Sigmoid colon (tissue), 7 donors: Measurements from ENCODE around the gene WDFY4. TPM values are rescaled to one million over a fixed set of nuclear protein-coding genes. Genes with fewer than 3 reads are reported as not detected.

Source experiments
- DNase-seq: peaks from one replicate; pipeline ENCODE4 v3.0.0-alpha.2; 2019
- H3K27ac ChIP-seq, 4 donors: fragments of 200-600 bp; sonication (generic); one replicate each; pipeline ENCODE4 v1.5.1; 2016 to 2019; ENCODE audit warnings: mild to moderate bottlenecking in 1 of 4
- H3K27me3 ChIP-seq, 3 donors: fragments of 200-600 bp; sonication (generic); one replicate each; pipeline ENCODE4 v1.5.1; 2019; ENCODE audit warnings: mild to moderate bottlenecking in 1 of 3
- H3K36me3 ChIP-seq, 4 donors: fragments of 200-600 bp; sonication (generic); one replicate each; pipeline ENCODE4 v1.5.1; 2016 to 2019
- H3K4me1 ChIP-seq, 4 donors: fragments of 200-600 bp; sonication (generic); one replicate each; pipeline ENCODE4 v1.5.1; 2017 to 2019
- H3K4me3 ChIP-seq, 4 donors: fragments of 200-600 bp; sonication (generic); one replicate each; pipeline ENCODE4 v1.5.1; 2017 to 2019; ENCODE audit warnings: mild to moderate bottlenecking in 2 of 4, moderate library complexity in 1 of 4
- H3K9me3 ChIP-seq, 4 donors: fragments of 200-600 bp in 3 of 4; sonication (generic) in 3 of 4; one replicate each; pipeline versions ENCODE4 v1.5.1 to v1.6.1; 2013 to 2019
- EP300 ChIP-seq, 4 donors: sonication (generic); formaldehyde crosslinking; IDR thresholded peaks; one replicate each; pipeline ENCODE4 v1.6.1; 2017; ENCODE audit warnings: antibody characterized with exemption in 4 of 4
- POLR2A ChIP-seq, 2 donors: fragments of 450-650 bp; IDR thresholded peaks; one replicate each; pipeline ENCODE4 v1.6.1; 2016; ENCODE audit warnings: antibody characterized with exemption in 2 of 2, mild to moderate bottlenecking in 2 of 2, moderate library complexity in 2 of 2
- POLR2AphosphoS5 ChIP-seq, 4 donors: sonication (generic); formaldehyde crosslinking; IDR thresholded peaks; one replicate each; pipeline ENCODE4 v1.6.1; 2017; ENCODE audit warnings: antibody characterized with exemption in 4 of 4
- WGBS, 2 donors: extraction: QIAGEN DNeasy Blood & Tissue Kit; methylation state at CpG; one replicate each; pipeline ENCODE4 v1.1.7; 2013; 5-methylcytosine and 5-hydroxymethylcytosine counted together
- intact Hi-C: fragments of 100-400 bp; cut with DNase I; formaldehyde crosslinking; loops from one replicate; pipeline ENCODE4 v1.15.1; 2023
- polyA plus RNA-seq, 3 donors: library from polyadenylated mRNA; stranded (reverse); fragments of 200-250 nt; gene quantifications; one replicate each; pipeline ENCODE4 v1.2.3, GENCODE V29; 2013
- total RNA-seq, 4 donors: library from RNA; depleted of rRNA; stranded (reverse); fragments of >200 nt; gene quantifications; one replicate each; pipeline ENCODE4 v1.1.0, GENCODE V29; 2016
- TF ChIP-seq, protein P1 (sequence below), 4 experiments: fragments of 450-650 bp in 3 of 4; fragments of 200-600 bp in 1 of 4; IDR thresholded peaks; one replicate each; pipeline ENCODE4 v1.5.1; 2016 to 2019; ENCODE audit warnings: antibody characterized with exemption in 4 of 4, mild to moderate bottlenecking in 3 of 4, moderate library complexity in 2 of 4
- donor health status: healthy with polysubstance abuse.
- donor health status: Bipolar disorder and iron deficiency.
- donor health status: healthy.

The WDFY4 gene
- total and polyA plus RNA-seq, 7 donors, result 0.60 to 18.6 (median 2.5) TPM

DNA sequence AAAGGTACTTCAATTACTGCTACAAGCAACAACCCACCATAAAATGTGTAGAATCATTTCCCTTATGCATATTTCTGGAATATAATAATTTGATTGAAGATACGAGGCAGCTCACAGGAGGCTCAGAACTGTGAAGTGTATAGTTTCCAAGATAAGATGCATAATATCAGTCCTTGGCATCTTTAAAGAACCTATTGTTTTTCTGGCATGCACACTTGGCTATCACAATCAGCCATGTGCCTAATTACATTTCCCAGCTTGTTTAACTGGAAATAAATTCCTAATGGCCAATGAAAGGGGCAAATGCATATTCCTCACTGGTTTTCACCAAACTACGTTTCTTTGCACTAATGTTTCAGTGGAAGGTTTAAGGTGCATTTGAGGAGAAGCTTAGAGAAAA lies 338.4 kb downstream of the WDFY4 start:
- Histone ChIP-seq H3K27ac (peak overlapping the region in 3 of 4 donors; percentile 48 to 68 (median 65)), H3K36me3 (peaks cover 0 to 6% (median 0%) of the 10 kb centered on the region in 4 donors), H3K4me1 (peaks cover 0 to 19% (median 14%) of the 10 kb centered on the region in 4 donors), H3K4me3 (no peak overlapping the region), H3K27me3 (no peaks in the 10 kb centered on the region), H3K9me3 (no peaks in the 10 kb centered on the region)
- 45 to 67% methylated on average over 2 of the region's 2 CpGs for WGBS, 2 donors
- TF ChIP-seq POLR2A (IDR thresholded peaks at IDR 0.05) (no peak), EP300 (IDR thresholded peaks at IDR 0.05) (no peak), POLR2AphosphoS5 (IDR thresholded peaks at IDR 0.05) (no peak)
- TF ChIP-seq, protein P1, sequence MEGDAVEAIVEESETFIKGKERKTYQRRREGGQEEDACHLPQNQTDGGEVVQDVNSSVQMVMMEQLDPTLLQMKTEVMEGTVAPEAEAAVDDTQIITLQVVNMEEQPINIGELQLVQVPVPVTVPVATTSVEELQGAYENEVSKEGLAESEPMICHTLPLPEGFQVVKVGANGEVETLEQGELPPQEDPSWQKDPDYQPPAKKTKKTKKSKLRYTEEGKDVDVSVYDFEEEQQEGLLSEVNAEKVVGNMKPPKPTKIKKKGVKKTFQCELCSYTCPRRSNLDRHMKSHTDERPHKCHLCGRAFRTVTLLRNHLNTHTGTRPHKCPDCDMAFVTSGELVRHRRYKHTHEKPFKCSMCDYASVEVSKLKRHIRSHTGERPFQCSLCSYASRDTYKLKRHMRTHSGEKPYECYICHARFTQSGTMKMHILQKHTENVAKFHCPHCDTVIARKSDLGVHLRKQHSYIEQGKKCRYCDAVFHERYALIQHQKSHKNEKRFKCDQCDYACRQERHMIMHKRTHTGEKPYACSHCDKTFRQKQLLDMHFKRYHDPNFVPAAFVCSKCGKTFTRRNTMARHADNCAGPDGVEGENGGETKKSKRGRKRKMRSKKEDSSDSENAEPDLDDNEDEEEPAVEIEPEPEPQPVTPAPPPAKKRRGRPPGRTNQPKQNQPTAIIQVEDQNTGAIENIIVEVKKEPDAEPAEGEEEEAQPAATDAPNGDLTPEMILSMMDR (IDR thresholded peaks at IDR 0.05), result no peak
- intact Hi-C loops, result loop anchor here (10.0 kb wide), 1 partner anchor 92 kb away; the partner anchor contains the start of gene VSTM4
- DNase-seq, result no peak

DNA sequence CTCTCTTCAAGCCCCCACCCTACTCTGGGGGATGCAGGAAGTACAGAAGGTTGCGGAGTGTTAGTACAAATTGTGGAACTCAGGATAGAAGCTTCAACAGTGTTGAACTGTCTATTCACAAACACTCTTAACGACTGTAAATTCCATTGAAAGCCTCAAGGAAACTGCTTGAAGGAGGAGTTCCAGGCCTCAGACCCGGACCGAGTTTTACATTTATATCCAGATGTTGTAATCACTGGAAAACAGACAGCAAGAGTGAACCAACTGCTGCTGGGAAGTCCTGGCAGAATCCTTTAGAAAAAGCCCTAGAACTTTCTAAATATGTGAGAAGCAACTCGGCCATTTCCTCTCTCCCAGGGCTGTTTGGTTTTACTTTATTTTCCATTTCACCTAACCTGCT lies 339.1 kb downstream of the WDFY4 start:
- peaks cover 0 to 6% (median 0%) of the 10 kb centered on the region in 4 donors for H3K36me3 ChIP-seq
- intact Hi-C loops, result loop anchor here (10.0 kb wide), 1 partner anchor 91 kb away; the partner anchor contains the start of gene VSTM4
- H3K27ac ChIP-seq, result peak overlapping the region; percentile 39 to 68 (median 56)
- WGBS, 2 donors, result 41 to 60% methylated on average over 5 of the region's 5 CpGs
- H3K9me3 ChIP-seq, result no peaks in the 10 kb centered on the region
- no peak for DNase-seq
- peaks cover 0 to 19% (median 14%) of the 10 kb centered on the region in 4 donors for H3K4me1 ChIP-seq
- no peak overlapping the region for H3K4me3 ChIP-seq
- TF ChIP-seq POLR2A (IDR thresholded peaks at IDR 0.05), result no peak
- no peak for TF ChIP-seq EP300 (IDR thresholded peaks at IDR 0.05)
- TF ChIP-seq, protein P1 (IDR thresholded peaks at IDR 0.05), result no peak
- peak in 1 of 4 donors; percentile 13 for TF ChIP-seq POLR2AphosphoS5 (IDR thresholded peaks at IDR 0.05)
- H3K27me3 ChIP-seq, result no peaks in the 10 kb centered on the region

DNA sequence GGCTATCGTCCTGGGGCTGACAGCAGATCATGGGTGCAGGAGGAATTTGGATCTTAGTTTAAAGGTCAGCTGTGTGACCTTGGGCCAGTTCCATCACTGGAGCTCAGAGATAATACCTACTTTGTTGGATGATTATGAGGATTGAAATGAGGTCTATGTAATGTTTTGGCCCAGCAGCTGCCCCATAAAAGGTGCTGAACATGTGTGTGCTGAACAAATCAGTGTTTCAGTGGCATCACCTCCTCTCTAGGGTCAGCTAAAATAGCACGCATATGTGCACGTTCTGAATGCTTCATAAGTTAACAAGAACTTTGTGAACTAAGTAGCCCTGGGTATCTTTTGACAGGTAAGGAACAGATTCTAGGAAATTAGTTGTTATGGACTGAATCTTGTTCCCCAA lies 339.8 kb downstream of the WDFY4 start:
- DNase-seq, result no peak
- no peak for TF ChIP-seq POLR2AphosphoS5 (IDR thresholded peaks at IDR 0.05)
- TF ChIP-seq, protein P1 (IDR thresholded peaks at IDR 0.05), result no peak
- TF ChIP-seq POLR2A (IDR thresholded peaks at IDR 0.05), result no peak
- TF ChIP-seq EP300 (IDR thresholded peaks at IDR 0.05), result no peak
- peaks cover 0 to 19% (median 14%) of the 10 kb centered on the region in 4 donors for H3K4me1 ChIP-seq
- no peaks in the 10 kb centered on the region for H3K27me3 ChIP-seq
- peaks cover 0 to 1% (median 0%) of the 10 kb centered on the region in 4 donors for H3K36me3 ChIP-seq
- peak overlapping the region; percentile 39 to 68 (median 56) for H3K27ac ChIP-seq
- no peak overlapping the region for H3K4me3 ChIP-seq
- H3K9me3 ChIP-seq, result no peaks in the 10 kb centered on the region
- 75 to 82% methylated on average over 3 of the region's 3 CpGs for WGBS, 2 donors
- intact Hi-C loops, result loop anchor here (10.0 kb wide), 1 partner anchor 90 kb away; the partner anchor contains the start of gene VSTM4

DNA sequence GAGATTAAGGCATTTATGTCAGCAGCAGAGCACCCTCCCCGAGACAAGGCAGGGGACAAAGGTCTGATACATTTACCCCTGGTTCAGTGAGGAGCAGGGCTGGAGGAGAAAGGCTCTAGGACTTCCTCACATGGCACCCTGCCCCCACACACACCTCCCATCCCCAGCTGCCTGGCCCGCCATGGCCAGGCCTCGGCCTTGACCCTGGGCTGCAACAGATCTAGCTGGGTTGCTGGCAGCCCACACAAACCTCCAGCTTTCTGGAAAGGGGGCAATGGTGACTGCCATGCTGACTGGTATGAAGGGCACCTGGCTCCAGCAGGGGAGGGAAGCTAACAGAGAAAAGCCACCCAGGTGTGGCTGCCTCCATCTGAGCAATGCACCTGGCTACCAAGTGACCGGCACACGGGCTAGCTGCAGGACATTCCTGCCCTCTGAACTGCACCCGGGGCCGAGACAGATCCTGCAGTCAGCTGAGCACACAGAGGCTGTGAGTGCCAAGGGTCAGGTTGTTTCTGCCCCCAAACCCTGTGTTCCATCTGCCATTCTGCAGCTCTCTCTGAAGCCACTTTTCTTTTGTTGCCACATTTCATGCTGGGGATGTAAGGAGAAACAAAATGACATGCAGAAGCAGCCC lies 340.8 kb downstream of the WDFY4 start:
- H3K4me1 ChIP-seq, result peaks cover 0 to 19% (median 14%) of the 10 kb centered on the region in 4 donors
- no peak overlapping the region for H3K27ac ChIP-seq
- intact Hi-C loops, result loop anchor here (10.0 kb wide), 1 partner anchor 89 kb away; the partner anchor contains the start of gene VSTM4

More for the DNA sequence above, 340.8 kb downstream of the WDFY4 start:
- Histone ChIP-seq H3K36me3 (no peaks in the 10 kb centered on the region), H3K27me3 (no peaks in the 10 kb centered on the region), H3K4me3 (no peak overlapping the region), H3K9me3 (no peaks in the 10 kb centered on the region)
- 75 to 80% methylated on average over 7 of the region's 7 CpGs for WGBS, 2 donors
- TF ChIP-seq, protein P1 (IDR thresholded peaks at IDR 0.05), result no peak
- TF ChIP-seq POLR2AphosphoS5 (IDR thresholded peaks at IDR 0.05) (no peak), EP300 (IDR thresholded peaks at IDR 0.05) (no peak), POLR2A (IDR thresholded peaks at IDR 0.05) (no peak)
- no peak for DNase-seq
